ENCODE results near the gene PRAMEF15. TPM values are rescaled to one million over a fixed set of nuclear protein-coding genes. Genes with fewer than 3 reads are reported as not detected.

Gene PRAMEF15
- total RNA-seq = not detected in 2 replicates

GRCh38 chr1:13315281-13315680 is at the start of gene PRAMEF15:
Gene PRAMEF15 (plus strand): TSS chr1:13315581. CDS start chr1:13318408, 2,827 bp downstream.

GRCh38 chr1:13285037-13285436 is 30.3 kb upstream of the PRAMEF15 start, which contains the start of gene PRAMEF8:
Gene PRAMEF8 (minus strand): TSS chr1:13285137. CDS start chr1:13284091, 1,046 bp downstream.

DNA sequence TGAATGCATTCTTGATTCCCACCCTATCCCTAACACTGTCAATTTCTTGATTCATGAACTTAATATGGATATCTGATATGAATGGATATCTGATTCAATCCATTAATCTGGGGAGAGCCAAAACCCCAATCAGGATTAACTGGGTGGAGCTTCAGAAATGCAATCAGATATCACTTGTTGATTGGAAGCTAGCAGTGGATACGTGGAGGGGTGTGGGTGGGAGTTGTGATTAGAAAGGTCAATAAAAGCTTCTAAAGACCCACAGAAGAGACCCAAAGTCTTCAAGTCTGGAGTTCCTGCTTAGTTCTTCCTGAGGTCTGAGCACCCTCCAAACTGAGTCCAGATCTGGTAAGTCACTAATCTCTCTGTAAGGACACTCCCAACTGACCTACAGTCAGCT is 12.1 kb upstream of the PRAMEF15 start, which contains the start of gene PRAMEF33:
Gene PRAMEF33 (plus strand): TSS at position 301 of the 400 bp plus-strand sequence. CDS start 2,416 bp downstream, outside the sequence.

DNA sequence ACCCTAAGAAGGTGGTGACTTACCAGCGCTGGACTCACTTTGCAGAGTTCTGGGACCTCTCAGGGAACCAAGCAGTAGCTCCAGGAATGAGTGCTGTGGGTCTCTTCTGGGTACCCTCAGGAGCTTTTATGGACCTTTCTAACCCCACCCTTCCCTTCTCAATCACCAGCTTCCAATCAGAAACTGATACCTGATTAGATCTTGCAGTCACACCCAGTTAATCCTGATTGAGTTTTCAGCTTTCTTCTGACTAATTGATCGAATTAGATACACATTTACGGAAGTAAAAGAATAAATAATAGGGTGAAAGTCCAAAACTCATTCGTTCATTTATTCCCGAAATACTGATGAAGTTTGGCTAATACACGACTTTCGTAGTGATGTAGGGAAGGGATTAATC is 31.7 kb downstream of the PRAMEF15 start, which contains the start of gene PRAMEF14:
Gene PRAMEF14 (minus strand): TSS at position 101 of the 400 bp plus-strand sequence. CDS start 1,820 bp downstream, outside the sequence.

Other genes with a start within 250 kb of the PRAMEF15 start
- not detected in 2 replicates for gene PRAMEF25, start 244.8 kb upstream of the PRAMEF15 start, total RNA-seq
- not detected in 2 replicates for gene HNRNPCL2, start 198.7 kb upstream of the PRAMEF15 start, total RNA-seq
- not detected in 2 replicates for gene PRAMEF26, start 159.6 kb upstream of the PRAMEF15 start, total RNA-seq
- not detected in 2 replicates for gene HNRNPCL4, start 149.9 kb upstream of the PRAMEF15 start, total RNA-seq
- not detected in 2 replicates for gene PRAMEF9, start 143.7 kb upstream of the PRAMEF15 start, total RNA-seq
- gene PRAMEF13, start 114.2 kb upstream of the PRAMEF15 start, total RNA-seq = not detected in 2 replicates
- not detected in 2 replicates for gene PRAMEF18, start 89.4 kb upstream of the PRAMEF15 start, total RNA-seq
- gene PRAMEF5, start 61.4 kb upstream of the PRAMEF15 start, total RNA-seq = not detected in 2 replicates
- not detected in 2 replicates for gene PRAMEF8, start 30.4 kb upstream of the PRAMEF15 start, total RNA-seq
- not detected in 2 replicates for gene PRAMEF33, start 12.0 kb upstream of the PRAMEF15 start, total RNA-seq
- not detected in 2 replicates for gene PRAMEF14, start 31.6 kb downstream of the PRAMEF15 start, total RNA-seq
- not detected in 2 replicates for gene PRAMEF19, start 56.4 kb downstream of the PRAMEF15 start, total RNA-seq
- not detected in 2 replicates for gene PRAMEF17, start 74.1 kb downstream of the PRAMEF15 start, total RNA-seq
- not detected in 2 replicates for gene PRAMEF20, start 94.9 kb downstream of the PRAMEF15 start, total RNA-seq
- not detected in 2 replicates for gene LRRC38, start 198.4 kb downstream of the PRAMEF15 start, total RNA-seq

Measured in airway epithelial cell (primary cell).